ENCODE measurements around the gene AGAP9.
"Not testable (repeated sequence)": the region's sequence is repeated elsewhere in the genome, so short reads cannot be mapped to it uniquely, and the experiment has no call there.

The AGAP9 gene

GRCh38 chr10:47523475-47523874 is at the start of gene AGAP9:
TSS of gene AGAP9 (minus strand) at chr10:47523638. CDS start at chr10:47523526, 112 bp downstream.
- DNase-seq (ENCODE audit: low read depth in 2 of 2): not testable (repeated sequence)

- not testable (repeated sequence) for DNase-seq (ENCODE audit: low read depth in 2 of 2)
Measured at GRCh38 chr10:47571138-47571912, 47.9 kb upstream of the AGAP9 start.

GRCh38 chr10:47566757-47567156 is 43.3 kb upstream of the AGAP9 start:
- DNase-seq (ENCODE audit: low read depth in 2 of 2): not testable (repeated sequence)

- DNase-seq (ENCODE audit: low read depth in 2 of 2): not testable (repeated sequence)
Measured at GRCh38 chr10:47566108-47566699, 42.8 kb upstream of the AGAP9 start.

GRCh38 chr10:47565517-47565920 is 42.1 kb upstream of the AGAP9 start:
- DNase-seq (ENCODE audit: low read depth in 2 of 2): not testable (repeated sequence)

GRCh38 chr10:47564953-47565352 is 41.5 kb upstream of the AGAP9 start:
- not testable (repeated sequence) for DNase-seq (ENCODE audit: low read depth in 2 of 2)

- not testable (repeated sequence) for DNase-seq (ENCODE audit: low read depth in 2 of 2)
Measured at GRCh38 chr10:47564318-47564717, 40.9 kb upstream of the AGAP9 start.

- DNase-seq (ENCODE audit: low read depth in 2 of 2): not testable (repeated sequence)
Measured at GRCh38 chr10:47560452-47560851, 37.0 kb upstream of the AGAP9 start.

- DNase-seq (ENCODE audit: low read depth in 2 of 2): not testable (repeated sequence)
Measured at GRCh38 chr10:47559718-47560308, 36.4 kb upstream of the AGAP9 start.

- DNase-seq (ENCODE audit: low read depth in 2 of 2): not testable (repeated sequence)
Measured at GRCh38 chr10:47558109-47558508, 34.7 kb upstream of the AGAP9 start.

GRCh38 chr10:47557616-47558015 is 34.2 kb upstream of the AGAP9 start:
- peak in 1 of 2 experiments; percentile 16 for DNase-seq (ENCODE audit: low read depth in 2 of 2)

- not testable (repeated sequence) for DNase-seq (ENCODE audit: low read depth in 2 of 2)
Measured at GRCh38 chr10:47555334-47555733, 31.9 kb upstream of the AGAP9 start.

GRCh38 chr10:47554552-47554951 is 31.1 kb upstream of the AGAP9 start:
- not testable (repeated sequence) for DNase-seq (ENCODE audit: low read depth in 2 of 2)

- not testable (repeated sequence) for DNase-seq (ENCODE audit: low read depth in 2 of 2)
Measured at GRCh38 chr10:47553860-47554247, 30.4 kb upstream of the AGAP9 start.

GRCh38 chr10:47553214-47553859 is 29.9 kb upstream of the AGAP9 start:
- DNase-seq (ENCODE audit: low read depth in 2 of 2): peak; percentile 29 to 34

- peak in 1 of 2 experiments; percentile 15 for DNase-seq (ENCODE audit: low read depth in 2 of 2)
Measured at GRCh38 chr10:47552719-47553118, 29.3 kb upstream of the AGAP9 start.

GRCh38 chr10:47547286-47547685 is 23.8 kb upstream of the AGAP9 start:
- DNase-seq (ENCODE audit: low read depth in 2 of 2): not testable (repeated sequence)

- DNase-seq (ENCODE audit: low read depth in 2 of 2): not testable (repeated sequence)
Measured at GRCh38 chr10:47536430-47536829, 13.0 kb upstream of the AGAP9 start.

- not testable (repeated sequence) for DNase-seq (ENCODE audit: low read depth in 2 of 2)
Measured at GRCh38 chr10:47502313-47502712, 21.1 kb downstream of the AGAP9 start.

GRCh38 chr10:47494226-47494625 is 29.2 kb downstream of the AGAP9 start:
- DNase-seq (ENCODE audit: low read depth in 2 of 2): not testable (repeated sequence)

GRCh38 chr10:47491600-47491999 is 31.8 kb downstream of the AGAP9 start, which contains the start of gene FAM25G:
TSS of gene FAM25G (minus strand) at chr10:47491700. CDS start at chr10:47491674, 26 bp downstream.
- DNase-seq (ENCODE audit: low read depth in 2 of 2): not testable (repeated sequence)

GRCh38 chr10:47489630-47490029 is 33.8 kb downstream of the AGAP9 start:
- DNase-seq (ENCODE audit: low read depth in 2 of 2): not testable (repeated sequence)

All from fibroblast of skin of left biceps (primary cell).